Thymus (tissue), 11 donors: ENCODE results near the gene UBA7. TPM values are rescaled to one million over a fixed set of nuclear protein-coding genes. Genes with fewer than 3 reads are reported as not detected.
A peak's percentile ranks its signal among the peaks of the same experiment; 100 is the strongest.
"Not testable (repeated sequence)": the region's sequence is repeated elsewhere in the genome, so short reads cannot be mapped to it uniquely, and the experiment has no call there.

Experiments
- DNase-seq, 9 donors: peaks; one replicate each; pipeline ENCODE4 v3.0.0-alpha.2; 2013; ENCODE audit warnings: low spot score in 9 of 9, low read depth in 6 of 9, missing footprints in 1 of 9
- H3K27ac ChIP-seq, 2 donors: one replicate each; pipeline ENCODE4 v1.5.1; 2013; ENCODE audit warnings: control low read depth in 1 of 2, low read depth in 1 of 2, low read length in 1 of 2, mild to moderate bottlenecking in 1 of 2, moderate library complexity in 1 of 2
- H3K27me3 ChIP-seq, 2 donors: one replicate each; pipeline ENCODE4 v1.5.1; 2013; ENCODE audit warnings: low read length in 1 of 2; ENCODE audit not compliant: control insufficient read depth in 2 of 2, insufficient read depth in 1 of 2
- H3K36me3 ChIP-seq, 2 donors: one replicate each; pipeline ENCODE4 v1.5.1; 2013; ENCODE audit warnings: low read length in 1 of 2, mild to moderate bottlenecking in 1 of 2, moderate library complexity in 1 of 2; ENCODE audit not compliant: control insufficient read depth in 2 of 2, insufficient read depth in 2 of 2
- H3K4me1 ChIP-seq, 2 donors: one replicate each; pipeline ENCODE4 v1.5.1; 2013; ENCODE audit warnings: low read length in 2 of 2; ENCODE audit not compliant: control insufficient read depth in 2 of 2, insufficient read depth in 2 of 2
- H3K4me3 ChIP-seq, 2 donors: one replicate each; pipeline ENCODE4 v1.5.1; 2013; ENCODE audit warnings: low read length in 2 of 2, control low read depth in 1 of 2, mild to moderate bottlenecking in 1 of 2
- H3K9me3 ChIP-seq, 2 donors: one replicate each; pipeline ENCODE4 v1.5.1; 2013; ENCODE audit warnings: low read length in 1 of 2, mild to moderate bottlenecking in 1 of 2; ENCODE audit not compliant: control insufficient read depth in 2 of 2, insufficient read depth in 1 of 2
- WGBS: extraction: QIAGEN DNeasy Blood & Tissue Kit; methylation state at CpG from one replicate; pipeline ENCODE4 v1.1.7; 2013; 5-methylcytosine and 5-hydroxymethylcytosine counted together
- polyA plus RNA-seq: library from polyadenylated mRNA; stranded (reverse); fragments of 200-250 nt; gene quantifications from one replicate; pipeline ENCODE4 v1.2.3, GENCODE V29; 2013
- total RNA-seq: library from RNA; stranded (reverse); fragments of 120-200 nt; gene quantifications from one replicate; pipeline ENCODE4 v1.2.4, GENCODE V29; 2013
- donor health status: healthy.

The UBA7 gene
- total and polyA plus RNA-seq, 2 donors: 56.8 to 85.7 TPM

DNA sequence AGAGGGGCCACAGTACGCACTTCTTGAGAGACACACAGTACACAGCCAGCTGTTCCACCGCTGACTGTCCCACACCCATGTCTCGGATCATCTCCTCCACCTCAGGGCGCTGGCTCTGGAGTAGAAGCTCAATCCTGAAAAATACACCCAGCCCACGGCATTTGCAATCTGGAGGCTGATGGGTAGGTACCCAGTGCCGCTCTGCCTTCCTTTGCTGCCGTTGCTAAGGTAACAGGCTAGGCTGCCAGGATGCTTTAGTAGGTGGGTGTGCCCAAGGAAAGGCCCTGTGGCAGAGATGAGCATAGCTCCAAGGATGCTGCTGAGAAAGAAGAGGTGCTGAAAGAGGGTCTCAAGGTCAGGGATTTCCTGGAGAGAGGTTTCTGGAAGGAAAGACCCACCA lies 28.1 kb upstream of the UBA7 start:
- Histone ChIP-seq H3K36me3 (peaks cover 23 to 43% of the 10 kb centered on the region in 2 donors), H3K27me3 (no peaks in the 10 kb centered on the region), H3K9me3 (no peaks in the 10 kb centered on the region), H3K4me1 (no peaks in the 10 kb centered on the region), H3K27ac (no peak overlapping the region), H3K4me3 (no peak overlapping the region)
- no peak for DNase-seq
- WGBS: 98% methylated on average over 7 of the region's 7 CpGs

DNA sequence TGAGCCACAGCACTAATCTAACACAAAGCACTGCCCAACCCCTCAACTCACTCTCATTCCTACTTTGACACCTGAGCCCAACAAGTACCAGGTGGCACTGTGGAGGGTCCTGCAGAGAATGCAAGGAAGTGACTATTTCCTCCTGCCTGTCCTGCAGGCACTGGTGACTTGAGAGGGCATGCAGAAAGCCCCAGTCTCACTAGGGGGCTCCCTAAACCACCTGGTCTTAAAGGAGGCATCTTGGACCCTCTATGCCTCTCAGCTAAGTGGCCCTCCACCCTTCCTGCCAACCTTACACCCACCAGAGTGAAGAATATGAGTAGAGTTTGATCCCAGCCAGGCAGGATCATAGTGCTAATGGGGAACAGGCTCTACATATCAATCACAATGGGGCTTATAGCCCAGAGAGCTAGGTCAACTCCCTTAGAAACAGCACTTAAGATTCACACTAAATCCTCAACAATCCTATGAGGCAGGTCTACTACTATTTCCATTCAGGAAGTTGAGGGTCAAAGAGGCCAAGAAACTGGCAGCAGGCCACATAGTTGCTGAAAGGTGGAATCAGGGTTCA lies 27.5 kb upstream of the UBA7 start:
- no peaks in the 10 kb centered on the region for H3K27me3 ChIP-seq
- H3K27ac ChIP-seq: no peak overlapping the region
- H3K9me3 ChIP-seq: no peaks in the 10 kb centered on the region
- H3K4me3 ChIP-seq: no peak overlapping the region
- no peaks in the 10 kb centered on the region for H3K4me1 ChIP-seq
- DNase-seq: peak in 4 of 9 donors; percentile 17 to 51 (median 30)
- peaks cover 22 to 43% of the 10 kb centered on the region in 2 donors for H3K36me3 ChIP-seq

DNA sequence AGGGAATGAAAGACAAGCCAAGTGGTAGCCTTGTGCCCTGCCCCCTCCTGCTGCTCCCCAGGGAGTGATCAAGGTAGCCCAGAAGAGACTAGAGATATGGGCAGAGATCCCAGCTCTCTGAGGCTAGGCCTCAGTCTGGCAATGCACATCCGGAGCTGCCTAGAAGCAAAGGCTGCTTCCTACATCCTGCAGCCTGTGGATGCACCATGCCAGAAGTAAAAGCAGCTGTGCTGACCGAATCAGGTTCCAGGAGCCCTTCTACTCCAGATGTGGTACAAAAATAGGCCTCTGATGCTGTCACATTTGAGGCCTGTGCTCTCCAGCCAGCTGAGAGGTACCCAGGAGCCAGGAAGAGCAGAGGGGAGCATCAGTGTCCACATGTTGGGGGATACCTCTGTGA lies 26.6 kb upstream of the UBA7 start:
- 94% methylated on average over 2 of the region's 2 CpGs for WGBS
- Histone ChIP-seq H3K36me3 (peaks cover 14 to 40% of the 10 kb centered on the region in 2 donors), H3K4me1 (no peaks in the 10 kb centered on the region), H3K9me3 (no peaks in the 10 kb centered on the region), H3K4me3 (no peak overlapping the region), H3K27ac (no peak overlapping the region), H3K27me3 (no peaks in the 10 kb centered on the region)
- no peak for DNase-seq

DNA sequence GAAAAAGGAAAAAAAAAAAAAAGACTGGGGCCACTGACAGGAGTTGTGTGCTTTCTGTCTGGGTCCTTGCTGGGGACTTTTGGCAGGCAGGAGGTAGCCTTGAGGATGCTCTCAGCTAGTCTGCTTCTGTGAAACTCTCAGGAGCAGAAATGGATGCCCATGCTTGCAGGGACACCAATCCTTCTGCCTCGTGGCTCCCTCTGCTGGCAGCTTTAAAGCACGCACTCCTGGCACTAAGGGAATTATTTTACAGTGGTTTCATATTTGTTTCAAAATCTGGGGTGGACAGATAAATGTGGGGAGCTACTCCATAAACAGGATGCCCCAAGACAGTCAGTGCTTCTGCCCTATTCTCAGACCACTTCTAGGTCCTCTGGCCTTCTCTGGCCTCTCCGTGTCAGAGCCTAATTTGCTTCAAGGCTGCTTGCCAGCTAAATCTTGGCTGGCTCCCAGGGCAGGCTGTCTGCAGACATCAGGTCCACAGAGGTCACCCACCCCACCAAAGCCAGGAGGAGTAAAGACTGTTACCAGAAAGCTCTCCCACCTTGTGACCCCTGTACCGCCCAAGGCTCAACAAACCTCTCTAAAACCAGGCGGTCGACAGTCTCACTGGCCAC lies 25.5 kb upstream of the UBA7 start:
- no peak overlapping the region for H3K27ac ChIP-seq
- H3K27me3 ChIP-seq: no peaks in the 10 kb centered on the region
- H3K36me3 ChIP-seq: peaks cover 16 to 38% of the 10 kb centered on the region in 2 donors
- no peaks in the 10 kb centered on the region for H3K9me3 ChIP-seq
- WGBS: 54% methylated on average over 6 of the region's 6 CpGs
- H3K4me3 ChIP-seq: no peak overlapping the region
- DNase-seq: peak; percentile 40 to 88 (median 74)
- H3K4me1 ChIP-seq: no peaks in the 10 kb centered on the region

DNA sequence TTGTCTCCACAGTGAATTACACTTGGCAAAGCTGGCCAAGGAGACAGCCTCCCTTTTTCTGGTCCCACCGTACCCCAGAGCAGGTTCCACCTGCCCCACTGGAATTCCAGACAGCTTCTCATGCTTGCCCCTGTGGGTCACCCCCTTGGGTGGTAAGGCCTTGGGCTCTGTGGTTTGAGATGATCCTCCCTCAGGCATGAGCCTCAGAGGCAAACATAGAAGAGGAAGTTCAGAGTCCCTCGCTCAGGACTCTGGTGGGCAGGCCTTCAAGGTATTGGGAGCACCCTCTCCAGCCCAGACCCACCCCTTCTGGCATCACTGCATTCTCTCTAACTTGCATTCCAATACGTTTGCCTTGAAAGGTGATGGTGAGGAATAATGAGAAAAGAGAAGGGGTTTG lies 17.6 kb upstream of the UBA7 start:
- no peak overlapping the region for H3K27ac ChIP-seq
- H3K4me1 ChIP-seq: no peaks in the 10 kb centered on the region
- WGBS: 56% methylated on average over 3 of the region's 3 CpGs
- no peak overlapping the region for H3K4me3 ChIP-seq
- peaks cover 0 to 2% of the 10 kb centered on the region in 2 donors for H3K9me3 ChIP-seq
- H3K27me3 ChIP-seq: no peaks in the 10 kb centered on the region
- H3K36me3 ChIP-seq: peaks cover 43 to 46% of the 10 kb centered on the region in 2 donors
- no peak for DNase-seq

DNA sequence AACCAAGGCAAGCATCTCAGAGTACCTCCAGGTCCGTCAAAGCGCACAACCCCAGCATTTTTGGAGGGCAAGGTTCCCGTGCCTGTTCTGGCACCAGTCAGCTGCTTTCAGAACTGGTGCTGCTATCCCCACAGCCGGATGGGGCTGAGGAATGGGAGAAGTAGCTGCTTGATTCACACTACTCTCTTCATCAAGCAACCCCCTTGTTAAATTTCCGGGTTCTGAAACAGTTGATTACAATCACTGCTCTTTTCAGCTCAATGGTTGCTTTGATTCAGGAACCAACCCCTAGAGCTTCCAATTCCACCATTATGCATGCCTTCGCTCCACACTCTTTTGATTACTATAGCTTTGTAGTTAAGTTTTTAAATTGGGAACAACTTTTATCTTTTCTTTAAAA lies 12.3 kb upstream of the UBA7 start:
- no peak overlapping the region for H3K4me3 ChIP-seq
- H3K27me3 ChIP-seq: no peaks in the 10 kb centered on the region
- peaks cover 22 to 27% of the 10 kb centered on the region in 2 donors for H3K36me3 ChIP-seq
- WGBS: 98% methylated on average over 6 of the region's 6 CpGs
- no peaks in the 10 kb centered on the region for H3K4me1 ChIP-seq
- no peak overlapping the region for H3K27ac ChIP-seq
- no peak for DNase-seq
- H3K9me3 ChIP-seq: peaks cover 1 to 2% of the 10 kb centered on the region in 2 donors

DNA sequence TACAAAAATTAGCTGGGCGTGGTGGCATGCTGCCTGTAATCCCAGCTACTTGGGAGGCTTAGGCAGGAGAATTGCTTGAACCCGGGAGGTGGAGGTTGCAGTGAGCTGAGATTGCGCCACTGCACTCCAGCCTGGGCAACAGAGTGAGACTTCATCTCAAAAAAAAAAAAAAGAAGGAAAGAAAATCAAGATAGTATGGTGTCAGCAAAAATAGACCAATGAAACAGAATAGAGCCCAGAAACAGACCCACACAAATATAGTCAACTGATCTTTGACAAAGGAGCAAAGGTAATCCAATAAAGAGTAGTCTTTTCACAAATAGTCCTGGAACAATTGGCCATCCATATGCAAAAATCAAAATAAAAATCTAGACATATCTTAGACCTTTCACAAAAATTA lies 9.4 kb upstream of the UBA7 start:
- H3K27me3 ChIP-seq, H3K36me3 ChIP-seq, H3K27ac ChIP-seq, H3K9me3 ChIP-seq, H3K4me1 ChIP-seq, DNase-seq, H3K4me3 ChIP-seq: not testable (repeated sequence)
- WGBS: 95% methylated on average over 3 of the region's 3 CpGs

DNA sequence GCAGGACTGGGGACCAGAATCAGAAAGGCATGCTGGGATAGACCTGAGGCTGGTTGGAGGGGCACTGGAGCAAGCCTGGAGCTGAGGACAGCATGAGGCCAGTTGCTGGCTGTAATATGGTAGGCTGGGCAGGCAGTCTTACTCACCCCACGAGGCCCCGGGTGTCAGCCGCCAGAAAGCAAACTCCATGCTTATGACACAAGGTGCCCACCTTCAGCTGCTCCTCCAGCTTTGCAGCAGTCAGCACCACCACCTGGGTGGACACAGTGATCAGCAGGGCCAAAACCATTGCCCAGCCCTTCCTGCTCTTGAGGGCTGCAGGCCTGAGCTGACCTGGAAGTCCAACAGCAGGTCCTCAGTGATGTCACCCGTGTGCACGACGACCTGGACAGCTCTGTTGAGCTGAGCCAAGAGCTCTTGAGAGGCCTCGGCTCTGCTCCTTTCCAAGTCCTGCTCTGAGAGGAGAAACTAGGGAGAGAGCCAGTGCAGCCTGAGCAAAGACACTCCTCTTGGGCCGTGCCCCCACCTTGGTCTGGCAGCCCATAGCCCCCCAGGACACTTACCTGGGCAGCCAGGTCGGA lies 747 bp downstream of the UBA7 start:
- peaks cover 28 to 30% of the 10 kb centered on the region in 2 donors for H3K36me3 ChIP-seq
- peaks cover 2 to 36% of the 10 kb centered on the region in 2 donors for H3K4me1 ChIP-seq
- no peak for DNase-seq
- H3K27ac ChIP-seq: peak overlapping the region; percentile 76 to 86
- H3K9me3 ChIP-seq: no peaks in the 10 kb centered on the region
- no peaks in the 10 kb centered on the region for H3K27me3 ChIP-seq
- WGBS: 54% methylated on average over 9 of the region's 9 CpGs
- H3K4me3 ChIP-seq: peak overlapping the region; percentile 56 to 61

DNA sequence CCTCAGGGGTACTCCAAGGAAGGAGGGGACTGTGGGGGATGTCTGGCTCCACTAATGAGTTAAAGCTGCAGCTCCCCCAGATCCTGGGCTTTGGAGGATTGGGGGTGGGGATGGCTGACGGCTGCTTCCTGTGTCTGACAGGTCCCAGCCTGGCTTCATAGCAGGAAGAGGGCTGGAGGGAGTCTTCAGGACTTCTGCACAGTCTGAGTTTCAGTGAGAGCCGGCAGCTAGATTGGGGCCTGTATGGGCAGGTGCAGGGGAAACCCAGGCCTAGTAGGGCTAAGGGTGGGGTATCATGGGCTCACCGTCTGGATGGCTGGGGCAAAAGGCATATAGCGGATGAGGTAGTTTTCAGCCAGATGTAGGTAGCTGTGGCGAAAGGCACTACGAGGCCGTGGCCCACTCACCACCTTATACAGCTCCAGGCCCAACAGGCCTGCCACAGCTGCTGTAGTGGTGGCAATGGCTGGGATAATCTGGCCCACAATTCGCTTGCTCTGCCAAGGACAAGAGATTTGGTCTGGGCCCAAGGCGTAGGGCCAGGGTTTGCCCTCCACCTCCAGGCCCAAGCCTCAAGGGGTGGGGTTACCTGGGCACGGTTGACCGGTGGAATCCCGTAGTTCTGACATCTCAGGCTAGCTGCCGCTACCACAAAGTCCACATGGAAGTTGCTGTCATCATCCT lies 6.2 kb downstream of the UBA7 start:
- no peak overlapping the region for H3K4me3 ChIP-seq
- peaks cover 14 to 66% of the 10 kb centered on the region in 2 donors for H3K4me1 ChIP-seq
- H3K36me3 ChIP-seq: peaks cover 30 to 41% of the 10 kb centered on the region in 2 donors
- DNase-seq: peak in 1 of 9 donors; percentile 56
- peak overlapping the region; percentile 56 to 63 for H3K27ac ChIP-seq
- WGBS: 61% methylated on average over 13 of the region's 13 CpGs
- H3K9me3 ChIP-seq: peaks cover 0 to 2% of the 10 kb centered on the region in 2 donors
- H3K27me3 ChIP-seq: peaks cover 4 to 32% of the 10 kb centered on the region in 2 donors
